ENCODE results near the gene RBFOX2. TPM values are rescaled to one million over a fixed set of nuclear protein-coding genes. Genes with fewer than 3 reads are reported as not detected.

RBFOX2 gene
- total RNA-seq, 2 donors from 2014 or later, result 104 to 120 TPM

- Histone ChIP-seq H3K27ac (ENCODE audit: low read depth, low read length) (peak overlapping the region; percentile 90), H3K9ac (ENCODE audit: extremely low read depth, low read length, poor library complexity, severe bottlenecking) (peak overlapping the region; percentile 73), H3K4me1 (ENCODE audit: control insufficient read depth, insufficient read depth, low read length) (peaks cover 7% of the 10 kb centered on the region), H3K27me3 (ENCODE audit: control insufficient read depth, insufficient read depth, low read length, poor library complexity, severe bottlenecking) (no peaks in the 10 kb centered on the region), H3K4me3 (ENCODE audit: low read length) (peak overlapping the region; percentile 94), H3K9me3 (ENCODE audit: control insufficient read depth, low read length) (no peaks in the 10 kb centered on the region), H3K36me3 (ENCODE audit: control insufficient read depth, insufficient read depth, low read length) (no peaks in the 10 kb centered on the region)
- Mint-ChIP-seq H3K27ac (no peak overlapping the region), H3K4me3 (peak overlapping the region; percentile 74), H3K36me3 (ENCODE audit: low read depth) (no peaks in the 10 kb centered on the region), H3K27me3 (ENCODE audit: insufficient read depth) (no peaks in the 10 kb centered on the region), H3K4me1 (peaks cover 64% of the 10 kb centered on the region), H3K9me3 (no peaks in the 10 kb centered on the region)
- TF ChIP-seq CTCF (conservative IDR thresholded peaks at IDR 0.05), result peak; percentile 65
- DNase-seq, result peak; percentile 71
- WGBS, 2 experiments (ENCODE audit: insufficient coverage in 1 of 2, insufficient read length in 1 of 2), result 32 to 57% methylated on average over 1 to 3 of the region's 4 CpGs
Observed at GRCh38 chr22:35838855-35839576, 189.6 kb downstream of the RBFOX2 start.

GRCh38 chr22:35837101-35837727 is 191.4 kb downstream of the RBFOX2 start:
- no peaks in the 10 kb centered on the region for H3K9me3 Mint-ChIP-seq
- H3K4me3 Mint-ChIP-seq, result peak overlapping the region; percentile 67
- H3K27ac ChIP-seq (ENCODE audit: low read depth, low read length), result no peak overlapping the region
- H3K9me3 ChIP-seq (ENCODE audit: control insufficient read depth, low read length), result no peaks in the 10 kb centered on the region
- peaks cover 53% of the 10 kb centered on the region for H3K4me1 Mint-ChIP-seq
- H3K9ac ChIP-seq (ENCODE audit: extremely low read depth, low read length, poor library complexity, severe bottlenecking), result peak overlapping the region; percentile 78
- H3K36me3 Mint-ChIP-seq (ENCODE audit: low read depth), result peaks cover 2% of the 10 kb centered on the region
- H3K27ac Mint-ChIP-seq, result peak overlapping the region; percentile 34
- H3K4me1 ChIP-seq (ENCODE audit: control insufficient read depth, insufficient read depth, low read length), result peaks cover 9% of the 10 kb centered on the region
- H3K36me3 ChIP-seq (ENCODE audit: control insufficient read depth, insufficient read depth, low read length), result peaks cover 11% of the 10 kb centered on the region
- H3K4me3 ChIP-seq (ENCODE audit: low read length), result peak overlapping the region; percentile 88
- no peak for DNase-seq
- H3K27me3 ChIP-seq (ENCODE audit: control insufficient read depth, insufficient read depth, low read length, poor library complexity, severe bottlenecking), result no peaks in the 10 kb centered on the region
- no peak for TF ChIP-seq CTCF (conservative IDR thresholded peaks at IDR 0.05)
- H3K27me3 Mint-ChIP-seq (ENCODE audit: insufficient read depth), result no peaks in the 10 kb centered on the region
- 86 to 88% methylated on average over 1 to 5 of the region's 5 CpGs for WGBS, 2 experiments (ENCODE audit: insufficient coverage in 1 of 2, insufficient read length in 1 of 2)

GRCh38 chr22:35835998-35836691 is 192.5 kb downstream of the RBFOX2 start:
- Histone ChIP-seq H3K4me1 (ENCODE audit: control insufficient read depth, insufficient read depth, low read length) (peaks cover 9% of the 10 kb centered on the region), H3K4me3 (ENCODE audit: low read length) (peak overlapping the region; percentile 88), H3K27me3 (ENCODE audit: control insufficient read depth, insufficient read depth, low read length, poor library complexity, severe bottlenecking) (no peaks in the 10 kb centered on the region), H3K27ac (ENCODE audit: low read depth, low read length) (peak overlapping the region; percentile 78), H3K9me3 (ENCODE audit: control insufficient read depth, low read length) (no peaks in the 10 kb centered on the region), H3K36me3 (ENCODE audit: control insufficient read depth, insufficient read depth, low read length) (peaks cover 13% of the 10 kb centered on the region), H3K9ac (ENCODE audit: extremely low read depth, low read length, poor library complexity, severe bottlenecking) (peak overlapping the region; percentile 78)
- no peaks in the 10 kb centered on the region for H3K9me3 Mint-ChIP-seq
- WGBS, 2 experiments (ENCODE audit: insufficient coverage in 1 of 2, insufficient read length in 1 of 2), result 4 to 8% methylated on average over 4 to 6 of the region's 6 CpGs
- peak overlapping the region; percentile 97 for H3K27ac Mint-ChIP-seq
- peaks cover 3% of the 10 kb centered on the region for H3K36me3 Mint-ChIP-seq (ENCODE audit: low read depth)
- TF ChIP-seq CTCF (conservative IDR thresholded peaks at IDR 0.05), result no peak
- peak; percentile 79 for DNase-seq
- no peaks in the 10 kb centered on the region for H3K27me3 Mint-ChIP-seq (ENCODE audit: insufficient read depth)
- peak overlapping the region; percentile 67 for H3K4me3 Mint-ChIP-seq
- peaks cover 50% of the 10 kb centered on the region for H3K4me1 Mint-ChIP-seq
